GM12875 (cell line): ENCODE measurements around the gene TP53I13.

Source experiments
- H3K4me3 ChIP-seq: one replicate; pipeline ENCODE4 v1.5.1; 2011; ENCODE audit warnings: low read depth, low read length, control low read depth
- CTCF ChIP-seq: IDR thresholded peaks from 2 replicates; pipeline ENCODE4 v1.5.1; 2011; ENCODE audit warnings: low read depth, mild to moderate bottlenecking, control low read depth, inconsistent platforms, low read length, moderate library complexity, borderline replicate concordance; ENCODE audit not compliant: insufficient read depth

The TP53I13 gene

GRCh38 chr17:29614349-29615047 lies 46.0 kb downstream of the TP53I13 start:
- no peak for TF ChIP-seq CTCF
- no peak overlapping the region for H3K4me3 ChIP-seq

- peak overlapping the region; percentile 26 for H3K4me3 ChIP-seq
- no peak for TF ChIP-seq CTCF
These were observed 46.5 kb downstream of the TP53I13 start for GRCh38 chr17:29615048-29615385.

- H3K4me3 ChIP-seq = peak overlapping the region; percentile 38
These were observed 47.2 kb downstream of the TP53I13 start for GRCh38 chr17:29615492-29616299.

GRCh38 chr17:29616300-29617048 lies 48.0 kb downstream of the TP53I13 start:
- TF ChIP-seq CTCF = no peak
- H3K4me3 ChIP-seq = peak overlapping the region; percentile 24

More at GRCh38 chr17:29615492-29616299, 47.2 kb downstream of the TP53I13 start:
- TF ChIP-seq CTCF = no peak

GRCh38 chr17:29617125-29617480 lies 48.6 kb downstream of the TP53I13 start:
- peak overlapping the region; percentile 54 for H3K4me3 ChIP-seq
- peak; percentile 90 for TF ChIP-seq CTCF

GRCh38 chr17:29617481-29618271 lies 49.2 kb downstream of the TP53I13 start:
- H3K4me3 ChIP-seq = peak overlapping the region; percentile 54
- peak; percentile 92 for TF ChIP-seq CTCF
